HepG2 (cell line): Measurements from ENCODE around the gene PELO. TPM values are rescaled to one million over a fixed set of nuclear protein-coding genes. Genes with fewer than 3 reads are reported as not detected.

Experiments used
- ATAC-seq: fragments of 200-7000 bp; cut with Tn5 transposase; 3 replicates; pipeline ENCODE4 v1.9.1; 2020; ENCODE audit warnings: mild to moderate bottlenecking, moderate library complexity
- BruUV-seq: library from RNA; stranded (reverse); fragments of 400-500 nt; replicated peaks from 2 replicates; lab custom pipeline; 2021; lab: Mats Ljungman, UMichigan
- CTCF ChIA-PET: fragments of 300-600 bp; formaldehyde crosslinking; extraction: SDS; loops from one replicate; lab custom pipeline; 2021; ENCODE audit warnings: low total read pairs, inconsistent platforms, low intra/inter-chr PET ratio; lab: Yijun Ruan, JAX
- POLR2A ChIA-PET: fragments of 350-600 bp; sonication (Branson Sonifier 250); formaldehyde crosslinking; loops from one replicate; lab custom pipeline; 2020; ENCODE audit warnings: antibody characterized with exemption, inconsistent platforms; lab: Yijun Ruan, JAX
- DNase-seq: peaks from one replicate; pipeline ENCODE4 v3.0.0-alpha.2; 2015; ENCODE audit warnings: low spot score
- FAIRE-seq: peaks from 3 replicates; lab custom pipeline; 2011; peaks lifted over from hg19 to GRCh38; lab: Jason Lieb, UNC
- H2AFZ ChIP-seq: one replicate; pipeline ENCODE4 v1.6.1; 2011; ENCODE audit warnings: low read length, inconsistent platforms
- H3K27ac ChIP-seq: fragments of 300-600 bp; 3 replicates; pipeline ENCODE4 v1.8.0; 2011; ENCODE audit warnings: mixed run types, mild to moderate bottlenecking, mixed read lengths, low read length, inconsistent platforms; ENCODE audit not compliant: insufficient read depth; ENCODE audit errors: extremely low read length
- H3K27me3 ChIP-seq, 2 experiments: fragments of 200-600 bp in 1 of 2; 2 replicates in 1 of 2; 3 replicates in 1 of 2; pipeline versions ENCODE4 v1.6.0 to v1.8.0; 2011; ENCODE audit warnings: low read length in 2 of 2, mild to moderate bottlenecking in 2 of 2, moderate library complexity in 2 of 2, inconsistent platforms in 1 of 2; ENCODE audit not compliant: insufficient read depth in 2 of 2, control insufficient read depth in 1 of 2
- H3K36me3 ChIP-seq, 2 experiments: fragments of 200-600 bp in 1 of 2; replicated peaks in 1 of 2; 2 replicates in 1 of 2; 3 replicates in 1 of 2; pipeline versions ENCODE4 v1.5.1 to v1.8.0; 2011; ENCODE audit warnings: low read length in 2 of 2, inconsistent platforms in 1 of 2; ENCODE audit not compliant: insufficient read depth in 2 of 2, control insufficient read depth in 1 of 2
- H3K4me1 ChIP-seq: 2 replicates; pipeline ENCODE4 v1.5.1; 2012; ENCODE audit warnings: low read length, inconsistent platforms; ENCODE audit not compliant: insufficient read depth
- H3K4me2 ChIP-seq: 2 replicates; pipeline ENCODE4 v1.6.0; 2011; ENCODE audit warnings: low read depth, low read length, inconsistent platforms
- H3K4me3 ChIP-seq, 3 experiments: fragments of 200-600 bp in 1 of 3; sonication (generic), shearing (Covaris generic) in 1 of 3; replicated peaks in 1 of 3; 2 replicates each; pipeline ENCODE4 v1.5.1; 2011 to 2016; ENCODE audit warnings: low read length in 3 of 3, inconsistent platforms in 2 of 3, low read depth in 2 of 3, mild to moderate bottlenecking in 2 of 3, control low read depth in 1 of 3, mixed read lengths in 1 of 3; ENCODE audit not compliant: insufficient read depth in 1 of 3
- H3K79me2 ChIP-seq: one replicate; pipeline ENCODE4 v1.6.1; 2011; ENCODE audit warnings: low read length, inconsistent platforms; ENCODE audit not compliant: insufficient read depth
- H3K9ac ChIP-seq: 2 replicates; pipeline ENCODE4 v1.6.0; 2011; ENCODE audit warnings: mild to moderate bottlenecking, low read depth, low read length, inconsistent platforms; ENCODE audit not compliant: insufficient read depth
- H3K9me3 ChIP-seq: 2 replicates; pipeline ENCODE4 v1.5.1; 2012; ENCODE audit warnings: mild to moderate bottlenecking, low read length
- H4K20me1 ChIP-seq: 2 replicates; pipeline ENCODE4 v1.6.0; 2011; ENCODE audit warnings: inconsistent platforms, mild to moderate bottlenecking, low read length, moderate library complexity; ENCODE audit not compliant: insufficient read depth
- CEBPG ChIP-seq: IDR thresholded peaks from 2 replicates; pipeline ENCODE4 v1.6.1; 2016
- MBNL3 ChIP-seq: fragments of 250-450 bp; sonication (Bioruptor Pico); conservative IDR thresholded peaks from 2 replicates; pipeline ENCODE4 v1.8.0; 2022; ENCODE audit warnings: mild to moderate bottlenecking, inconsistent platforms
- NFAT5 ChIP-seq: sonication (generic); formaldehyde crosslinking; IDR thresholded peaks from 2 replicates; pipeline ENCODE4 v1.4.0; 2020; ENCODE audit warnings: missing genetic modification reagents
- NR2C2 ChIP-seq: sonication (generic); formaldehyde crosslinking; IDR thresholded peaks from 2 replicates; pipeline ENCODE4 v1.4.0; 2020; ENCODE audit warnings: missing genetic modification reagents, mild to moderate bottlenecking, moderate library complexity, borderline replicate concordance
- RBFOX2 ChIP-seq: fragments of 200-400 bp; formaldehyde crosslinking; IDR thresholded peaks from 2 replicates; pipeline ENCODE4 v1.6.1; 2017; ENCODE audit warnings: low read depth, mild to moderate bottlenecking, low read length
- TIGD3 ChIP-seq: sonication (generic); formaldehyde crosslinking; IDR thresholded peaks from 2 replicates; pipeline ENCODE4 v1.5.1; 2020; ENCODE audit warnings: mild to moderate bottlenecking, missing genetic modification reagents, borderline replicate concordance
- TRIM22 ChIP-seq: fragments of 450-650 bp; IDR thresholded peaks from 2 replicates; pipeline ENCODE4 v1.6.1; 2017
- ZBTB20 ChIP-seq: sonication (generic); formaldehyde crosslinking; IDR thresholded peaks from 2 replicates; pipeline ENCODE4 v1.8.1; 2023; ENCODE audit warnings: missing genetic modification reagents, low read depth, mild to moderate bottlenecking, borderline replicate concordance
- ZFX ChIP-seq: sonication (generic); formaldehyde crosslinking; IDR thresholded peaks from 2 replicates; pipeline ENCODE4 v1.4.0; 2020; ENCODE audit warnings: mild to moderate bottlenecking, low read depth, missing genetic modification reagents, moderate library complexity
- ZNF383 ChIP-seq: sonication (generic); formaldehyde crosslinking; IDR thresholded peaks from 2 replicates; pipeline ENCODE4 v1.4.0; 2020; ENCODE audit warnings: missing genetic modification reagents, mild to moderate bottlenecking, borderline replicate concordance
- ZSCAN29 ChIP-seq: sonication (generic); formaldehyde crosslinking; conservative IDR thresholded peaks from 2 replicates; pipeline ENCODE4 v1.4.0; 2020; ENCODE audit warnings: mild to moderate bottlenecking, missing genetic modification reagents
- WGBS: methylation state at CpG from one replicate; pipeline ENCODE4 v1.1.6; 2017; ENCODE audit warnings: low lambda C conversion rate; 5-methylcytosine and 5-hydroxymethylcytosine counted together
- in situ Hi-C: cut with HindIII; loops from 2 replicates; pipeline ENCODE4 v1.10.0; 2017; ENCODE audit warnings: low pct_unique_long_range_greater_than_20kb; ENCODE audit not compliant: extremely low pct_ligation_motif_present
- intact Hi-C: fragments of 100-400 bp; cut with micrococcal nuclease; formaldehyde crosslinking; loops from one replicate; pipeline ENCODE4 v1.10.0; 2022; ENCODE audit not compliant: unreplicated experiment
- polyA plus RNA-seq, 8 experiments: library from polyadenylated mRNA; depleted of rRNA in 3 of 8; stranded (reverse) in 7 of 8; unstranded in 1 of 8; fragments of >200 nt; fragmentation: Illumina TruSeq in 4 of 8; extraction: Trizol in 4 of 8; gene quantifications; 2 replicates each; pipeline versions ENCODE4 v1.2.1 to v1.2.3, GENCODE V29; 2011 to 2016; ENCODE audit warnings: low read depth in 4 of 8, missing spikeins in 1 of 8, mixed read lengths in 1 of 8; ENCODE audit not compliant: insufficient read depth in 1 of 8
- total RNA-seq, 5 experiments: library from RNA; depleted of rRNA; stranded (reverse); fragments of >200 nt; fragmentation: Illumina TruSeq; extraction: Trizol; gene quantifications; 2 replicates each; pipeline ENCODE4 v1.2.3, GENCODE V29; 2016; ENCODE audit warnings: low read depth in 1 of 5
- TF ChIP-seq, protein P1 (sequence below): sonication (generic); formaldehyde crosslinking; IDR thresholded peaks from 2 replicates; pipeline ENCODE4 v1.8.1; 2023; ENCODE audit warnings: mild to moderate bottlenecking, inconsistent platforms, moderate library complexity, missing genetic modification reagents, borderline replicate concordance
- TF ChIP-seq, protein P2 (sequence below): sonication (generic); formaldehyde crosslinking; IDR thresholded peaks from 2 replicates; pipeline ENCODE4 v1.4.0; 2020; ENCODE audit warnings: missing genetic modification reagents

The PELO gene
- total and polyA plus RNA-seq, 2 of the 13 experiments (the other 11 are each of a cell fraction or from before 2014, with no cell fraction given) = 19.0 to 23.9 TPM

DNA sequence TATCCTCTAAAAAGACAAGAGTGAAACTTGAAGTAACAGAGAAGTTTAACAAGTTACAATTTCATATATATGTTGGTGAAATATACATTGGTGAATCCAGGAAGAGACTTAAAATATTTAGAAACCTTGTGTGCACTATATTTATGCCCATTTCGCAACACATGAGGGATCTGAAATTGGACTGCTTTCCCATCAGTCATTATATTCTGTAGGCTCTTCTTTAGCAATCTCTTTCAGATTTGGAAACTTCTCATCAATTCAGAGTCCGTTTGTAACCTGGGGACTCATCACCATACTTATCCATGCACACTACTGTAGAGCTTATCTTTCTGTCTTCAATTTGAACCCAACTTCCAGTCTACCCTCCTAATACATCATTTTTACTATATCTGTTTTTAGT is 2.1 kb downstream of the PELO start:
- ChIA-PET POLR2A (interaction anchor here (0.8 to 4.9 kb wide), 3 partner anchors 10 to 80 kb away, joined by 3 to 79 read pairs (median 3); no protein-coding TSS in a partner anchor), CTCF (no interaction called here)
- peak overlapping the region; percentile 69 for H3K4me2 ChIP-seq
- peak overlapping the region; percentile 73 for H3K27ac ChIP-seq
- peaks cover 68% of the 10 kb centered on the region for H3K4me1 ChIP-seq
- H2AFZ ChIP-seq = no peak overlapping the region
- no peak for FAIRE-seq
- WGBS = 60% methylated on average over 2 of the region's 2 CpGs
- H3K79me2 ChIP-seq = peaks cover 59% of the 10 kb centered on the region
- in situ Hi-C loops (loop anchor here (5.0 kb wide), 1 partner anchor 83 kb away; no protein-coding TSS in a partner anchor), intact Hi-C loops (loop anchor here (2.0 to 5.0 kb wide), 3 partner anchors 77 to 307 kb away; no protein-coding TSS in a partner anchor)
- H3K9me3 ChIP-seq = no peaks in the 10 kb centered on the region
- ATAC-seq = no peak
- peak overlapping the region; percentile 76 to 92 (median 77); a peak in 5 of 6 replicates for H3K4me3 ChIP-seq
- H4K20me1 ChIP-seq = no peaks in the 10 kb centered on the region
- peak overlapping the region; percentile 71; the same call in 1 of the 2 replicates for H3K9ac ChIP-seq
- DNase-seq = no peak
- H3K36me3 ChIP-seq = no peaks in the 10 kb centered on the region
- no TSS peak for BruUV-seq
- no peaks in the 10 kb centered on the region; a peak in 1 of 5 replicates for H3K27me3 ChIP-seq
- TF ChIP-seq CEBPG (CRISPR knock-in tag) (peak; percentile 63), RBFOX2 (peak; percentile 34; the same call in 1 of the 2 replicates), ZBTB20 (CRISPR knock-in tag) (no peak), ZFX (CRISPR knock-in tag) (no peak), NR2C2 (CRISPR knock-in tag) (no peak), TRIM22 (no peak), MBNL3 (CRISPR knock-in tag) (no peak), TIGD3 (CRISPR knock-in tag) (no peak), ZSCAN29 (CRISPR knock-in tag) (no peak), ZNF383 (CRISPR knock-in tag) (no peak), NFAT5 (no peak)
- TF ChIP-seq, protein P1, sequence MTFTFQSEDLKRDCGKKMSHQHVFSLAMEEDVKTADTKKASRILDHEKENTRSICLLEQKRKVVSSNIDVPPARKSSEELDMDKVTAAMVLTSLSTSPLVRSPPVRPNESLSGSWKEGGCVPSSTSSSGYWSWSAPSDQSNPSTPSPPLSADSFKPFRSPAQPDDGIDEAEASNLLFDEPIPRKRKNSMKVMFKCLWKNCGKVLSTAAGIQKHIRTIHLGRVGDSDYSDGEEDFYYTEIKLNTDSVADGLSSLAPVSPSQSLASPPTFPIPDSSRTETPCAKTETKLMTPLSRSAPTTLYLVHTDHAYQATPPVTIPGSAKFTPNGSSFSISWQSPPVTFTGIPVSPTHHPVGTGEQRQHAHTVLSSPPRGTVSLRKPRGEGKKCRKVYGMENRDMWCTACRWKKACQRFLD (CRISPR knock-in tag) = no peak
- TF ChIP-seq, protein P2, sequence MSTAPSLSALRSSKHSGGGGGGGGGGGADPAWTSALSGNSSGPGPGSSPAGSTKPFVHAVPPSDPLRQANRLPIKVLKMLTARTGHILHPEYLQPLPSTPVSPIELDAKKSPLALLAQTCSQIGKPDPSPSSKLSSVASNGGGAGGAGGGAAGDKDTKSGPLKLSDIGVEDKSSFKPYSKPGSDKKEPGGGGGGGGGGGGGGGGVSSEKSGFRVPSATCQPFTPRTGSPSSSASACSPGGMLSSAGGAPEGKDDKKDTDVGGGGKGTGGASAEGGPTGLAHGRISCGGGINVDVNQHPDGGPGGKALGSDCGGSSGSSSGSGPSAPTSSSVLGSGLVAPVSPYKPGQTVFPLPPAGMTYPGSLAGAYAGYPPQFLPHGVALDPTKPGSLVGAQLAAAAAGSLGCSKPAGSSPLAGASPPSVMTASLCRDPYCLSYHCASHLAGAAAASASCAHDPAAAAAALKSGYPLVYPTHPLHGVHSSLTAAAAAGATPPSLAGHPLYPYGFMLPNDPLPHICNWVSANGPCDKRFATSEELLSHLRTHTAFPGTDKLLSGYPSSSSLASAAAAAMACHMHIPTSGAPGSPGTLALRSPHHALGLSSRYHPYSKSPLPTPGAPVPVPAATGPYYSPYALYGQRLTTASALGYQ (CRISPR knock-in tag) = no peak
